DOHH2 (cell line): ENCODE results near the gene IL1RL2.

Source experiments
- H3F3A ChIP-seq: fragments of 200-600 bp; sonication (generic), shearing (Covaris generic); 2 replicates; pipeline ENCODE4 v1.6.0; 2016; ENCODE audit warnings: antibody characterized with exemption, mild to moderate bottlenecking; ENCODE audit not compliant: control insufficient read depth, insufficient read depth
- H3K27ac ChIP-seq: fragments of 200-600 bp; sonication (generic); 2 replicates; pipeline ENCODE4 v1.5.1; 2014; ENCODE audit warnings: low read depth, mild to moderate bottlenecking, low read length, moderate library complexity
- H3K27me3 ChIP-seq: fragments of 200-600 bp; sonication (generic); 2 replicates; pipeline ENCODE4 v1.6.1; 2014; ENCODE audit warnings: mild to moderate bottlenecking, low read length, mixed read lengths; ENCODE audit not compliant: control insufficient read depth
- H3K36me3 ChIP-seq: fragments of 200-600 bp; sonication (generic); 2 replicates; pipeline ENCODE4 v1.6.1; 2014; ENCODE audit warnings: mild to moderate bottlenecking, low read length, moderate library complexity, mixed read lengths; ENCODE audit not compliant: control insufficient read depth
- H3K4me1 ChIP-seq: fragments of 200-600 bp; sonication (generic); 2 replicates; pipeline ENCODE4 v1.6.1; 2014; ENCODE audit warnings: mild to moderate bottlenecking, low read length, mixed read lengths; ENCODE audit not compliant: control insufficient read depth
- H3K4me2 ChIP-seq: fragments of 200-600 bp; sonication (generic); 2 replicates; pipeline ENCODE4 v1.6.0; 2014; ENCODE audit warnings: mild to moderate bottlenecking, low read length, moderate library complexity
- H3K4me3 ChIP-seq: fragments of 200-600 bp; sonication (generic); 2 replicates; pipeline ENCODE4 v1.5.1; 2014; ENCODE audit warnings: mild to moderate bottlenecking, low read length, mixed read lengths
- H3K79me2 ChIP-seq: fragments of 200-600 bp; sonication (generic); 2 replicates; pipeline ENCODE4 v1.6.1; 2014; ENCODE audit warnings: mild to moderate bottlenecking, low read length, mixed read lengths; ENCODE audit not compliant: control insufficient read depth
- H3K9me2 ChIP-seq: fragments of 200-600 bp; sonication (generic); replicated peaks from 2 replicates; pipeline ENCODE4 v1.6.1; 2014; ENCODE audit warnings: mild to moderate bottlenecking, low read length, mixed read lengths; ENCODE audit not compliant: control insufficient read depth
- H3K9me3 ChIP-seq: fragments of 200-600 bp; sonication (generic); 2 replicates; pipeline ENCODE4 v1.6.1; 2014; ENCODE audit warnings: antibody characterized with exemption, low read length, mixed read lengths; ENCODE audit not compliant: control insufficient read depth, insufficient read depth
- H4K20me1 ChIP-seq: fragments of 200-600 bp; sonication (generic); 2 replicates; pipeline ENCODE4 v1.6.0; 2014; ENCODE audit warnings: low read depth, mild to moderate bottlenecking, antibody characterized with exemption, low read length, moderate library complexity; ENCODE audit not compliant: control insufficient read depth, insufficient read depth
- CTCF ChIP-seq: fragments of 200-600 bp; sonication (generic); IDR thresholded peaks from one replicate; pipeline ENCODE4 v1.5.1; 2014; ENCODE audit warnings: antibody characterized with exemption, mild to moderate bottlenecking, low read depth, low read length; ENCODE audit not compliant: poor library complexity, severe bottlenecking
- EZH2phosphoT487 ChIP-seq: fragments of 200-600 bp; sonication (generic); IDR thresholded peaks from 2 replicates; pipeline ENCODE4 v1.6.1; 2017; ENCODE audit warnings: borderline replicate concordance, mild to moderate bottlenecking, antibody characterized with exemption, low read length, moderate library complexity, mixed read lengths

Gene IL1RL2

DNA sequence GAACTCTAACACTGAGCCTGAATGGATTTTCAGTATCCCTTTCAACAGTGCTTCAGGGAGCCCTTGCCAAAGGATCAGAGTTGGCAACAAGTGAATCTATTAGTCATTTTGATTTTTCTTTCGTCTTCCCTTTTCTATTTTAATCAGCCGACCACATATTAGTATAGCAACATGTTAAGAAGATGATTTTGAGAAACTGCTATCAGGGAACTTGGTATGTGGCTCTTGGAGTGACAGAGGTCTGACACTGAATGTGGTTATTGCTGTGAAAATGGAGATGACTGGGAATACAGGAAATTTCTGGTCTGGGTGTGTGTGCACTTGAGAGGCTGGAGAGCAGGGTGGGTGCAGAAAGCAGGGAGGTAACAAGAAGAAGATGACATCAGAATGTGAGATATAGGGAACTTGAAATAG, 95.9 kb downstream of the IL1RL2 start:
- no peaks in the 10 kb centered on the region for H3K36me3 ChIP-seq
- H3K27me3 ChIP-seq, result no peaks in the 10 kb centered on the region
- H3K4me2 ChIP-seq, result no peak overlapping the region
- H3K9me2 ChIP-seq, result no peaks in the 10 kb centered on the region
- H3K4me1 ChIP-seq, result no peaks in the 10 kb centered on the region
- no peaks in the 10 kb centered on the region for H3K79me2 ChIP-seq
- no peak for TF ChIP-seq CTCF
- TF ChIP-seq EZH2phosphoT487, result no peak
- no peaks in the 10 kb centered on the region for H4K20me1 ChIP-seq
- no peak overlapping the region for H3K27ac ChIP-seq
- no peak overlapping the region for H3K4me3 ChIP-seq
- H3F3A ChIP-seq, result no peaks in the 10 kb centered on the region
- H3K9me3 ChIP-seq, result no peaks in the 10 kb centered on the region

DNA sequence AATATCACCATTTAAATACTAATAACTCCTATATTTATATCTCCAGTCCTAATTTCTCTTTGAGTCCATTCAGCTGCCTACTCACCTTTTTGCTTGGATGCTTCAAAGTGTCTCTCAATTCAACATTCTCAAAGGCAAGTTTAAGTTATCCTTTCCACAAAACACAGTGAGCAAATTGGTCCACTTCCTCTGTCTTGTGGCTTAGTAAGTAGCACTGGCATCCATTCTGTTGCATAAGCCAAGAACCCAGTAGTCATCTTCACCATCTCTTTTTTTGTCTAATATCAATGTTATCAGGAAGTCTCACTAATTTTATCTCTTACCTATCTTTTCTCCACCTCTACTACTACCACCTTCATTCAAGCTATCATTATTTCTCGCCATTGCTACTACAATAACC, 97.2 kb downstream of the IL1RL2 start:
- Histone ChIP-seq H3K79me2 (no peaks in the 10 kb centered on the region), H3K27ac (no peak overlapping the region), H3K4me2 (no peak overlapping the region), H3K27me3 (no peaks in the 10 kb centered on the region), H4K20me1 (no peaks in the 10 kb centered on the region), H3F3A (no peaks in the 10 kb centered on the region), H3K9me3 (no peaks in the 10 kb centered on the region), H3K4me1 (no peaks in the 10 kb centered on the region), H3K9me2 (no peaks in the 10 kb centered on the region), H3K4me3 (no peak overlapping the region), H3K36me3 (no peaks in the 10 kb centered on the region)
- TF ChIP-seq CTCF (no peak), EZH2phosphoT487 (no peak)

GRCh38 chr2:102284611-102285010, 97.8 kb downstream of the IL1RL2 start:
- H3K4me2 ChIP-seq, result no peak overlapping the region
- H3K9me2 ChIP-seq, result no peaks in the 10 kb centered on the region
- no peaks in the 10 kb centered on the region for H3K27me3 ChIP-seq
- H3K79me2 ChIP-seq, result no peaks in the 10 kb centered on the region
- H4K20me1 ChIP-seq, result no peaks in the 10 kb centered on the region
- no peaks in the 10 kb centered on the region for H3K36me3 ChIP-seq
- no peaks in the 10 kb centered on the region for H3K4me1 ChIP-seq
- no peaks in the 10 kb centered on the region for H3K9me3 ChIP-seq
- no peaks in the 10 kb centered on the region for H3F3A ChIP-seq
- H3K4me3 ChIP-seq, result no peak overlapping the region
- no peak overlapping the region for H3K27ac ChIP-seq
- TF ChIP-seq EZH2phosphoT487, result no peak
- no peak for TF ChIP-seq CTCF

- no peak for TF ChIP-seq CTCF
- no peak for TF ChIP-seq EZH2phosphoT487
- Histone ChIP-seq H3K27me3 (no peaks in the 10 kb centered on the region), H3K4me2 (no peak overlapping the region), H3K9me2 (no peaks in the 10 kb centered on the region), H3K4me3 (no peak overlapping the region), H3K9me3 (no peaks in the 10 kb centered on the region), H3K36me3 (no peaks in the 10 kb centered on the region), H3K4me1 (no peaks in the 10 kb centered on the region), H3K27ac (no peak overlapping the region), H3F3A (no peaks in the 10 kb centered on the region), H4K20me1 (no peaks in the 10 kb centered on the region), H3K79me2 (no peaks in the 10 kb centered on the region)
Observed at GRCh38 chr2:102285368-102285767, 98.5 kb downstream of the IL1RL2 start.
